GM21529 (cell line): Measurements from ENCODE around the gene MSL3.

Experiments used
- ATAC-seq: cut with Tn5 transposase; IDR thresholded peaks from one replicate; pipeline ENCODE4 v1.9.1; 2021; ENCODE audit not compliant: unreplicated experiment

Gene MSL3

DNA sequence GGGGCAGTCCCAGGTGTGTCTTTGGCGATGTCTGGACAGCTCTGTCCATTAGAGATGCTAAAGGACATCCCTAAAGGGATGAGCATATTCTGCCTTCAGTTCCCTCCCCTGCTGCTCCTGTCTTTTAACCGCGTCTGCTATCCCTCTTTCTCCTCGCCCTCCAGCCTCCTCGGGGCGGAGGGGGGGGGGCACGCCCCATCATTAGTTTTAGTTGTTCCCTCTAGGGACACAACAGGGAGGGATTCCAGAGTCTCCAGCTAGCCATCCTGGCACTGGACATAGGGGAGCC lies 1.1 kb downstream of the MSL3 start:
- ATAC-seq, result no peak

DNA sequence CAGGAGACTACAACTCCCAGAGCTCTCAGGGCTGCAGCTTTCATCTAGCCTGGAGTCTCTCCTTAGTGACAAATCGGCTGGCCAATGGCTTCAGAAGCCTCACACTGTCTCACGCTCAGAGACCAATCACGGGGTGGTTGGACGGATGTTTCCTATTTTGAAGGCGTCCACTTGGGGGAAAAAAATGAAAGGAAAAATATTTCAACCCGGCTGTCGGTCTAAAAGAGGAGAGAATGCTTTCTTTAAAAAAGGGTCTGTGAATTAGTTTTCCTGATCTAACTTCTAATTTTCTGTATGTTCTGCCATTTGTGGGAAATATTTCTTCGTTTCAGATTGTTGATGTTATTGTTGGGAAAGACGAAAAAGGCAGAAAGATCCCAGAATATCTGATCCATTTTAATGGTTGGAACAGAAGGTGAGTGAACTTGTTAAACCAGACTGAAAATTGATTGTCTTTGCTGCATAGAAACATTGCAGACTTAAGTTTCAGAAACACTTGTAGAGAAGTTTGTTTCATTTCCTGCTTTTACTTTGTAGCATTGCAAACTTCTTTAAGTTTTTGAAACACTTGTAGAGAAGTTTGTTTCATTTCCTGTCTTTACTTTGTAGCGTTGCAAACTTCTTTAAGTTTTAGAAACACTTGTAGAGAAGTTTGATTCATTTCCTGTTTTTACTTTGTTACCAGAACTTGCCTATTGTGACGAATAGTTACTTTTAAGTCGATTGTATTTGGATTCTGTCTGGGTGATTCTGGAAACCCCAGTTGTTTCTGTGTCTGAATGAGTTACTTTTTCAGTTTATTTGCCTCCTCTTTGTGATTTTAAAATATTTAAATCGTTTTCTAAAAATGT lies 1.6 kb downstream of the MSL3 start:
- peak; percentile 75 for ATAC-seq

DNA sequence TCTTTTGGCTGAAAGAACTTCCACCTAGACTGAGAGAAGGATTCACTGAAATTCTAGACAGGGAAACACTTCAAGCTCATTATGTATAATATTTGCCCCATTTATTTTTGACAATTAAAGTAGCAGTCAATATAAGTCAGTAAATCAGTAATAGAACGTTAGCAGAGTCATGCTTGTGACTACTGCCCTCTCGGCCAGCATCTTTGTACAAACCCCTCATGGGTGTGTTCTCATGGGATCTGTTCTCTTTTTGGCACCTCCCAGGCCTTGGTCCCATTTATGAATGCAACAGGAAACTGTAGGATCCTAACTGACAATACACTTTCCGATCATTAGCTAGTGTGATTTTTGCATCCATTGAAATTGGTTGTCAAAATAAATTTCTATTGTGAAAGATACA lies 2.9 kb downstream of the MSL3 start:
- no peak for ATAC-seq

DNA sequence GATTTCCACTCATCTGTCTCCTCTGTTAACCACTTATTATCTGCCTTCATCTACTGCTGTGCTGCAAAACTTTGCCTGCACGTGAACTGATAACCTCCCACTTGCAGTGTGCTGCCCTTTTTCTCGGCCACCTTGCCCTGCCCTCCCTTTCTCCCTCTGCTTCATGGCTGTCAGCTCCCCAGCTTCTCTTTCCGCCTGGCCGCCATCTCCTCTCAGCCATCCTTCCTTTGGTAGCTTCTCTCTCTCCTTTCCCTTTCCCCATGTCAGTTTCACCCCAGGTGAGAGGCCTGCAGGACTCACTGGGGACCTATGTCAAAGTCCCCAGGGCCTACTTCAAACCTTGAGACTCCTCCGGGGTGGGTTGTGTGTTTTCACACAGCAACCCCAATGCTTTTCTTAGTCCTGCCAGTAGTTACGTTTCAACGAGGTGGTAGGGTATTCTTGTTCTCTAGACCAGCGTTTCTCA lies 6.6 kb downstream of the MSL3 start:
- no peak for ATAC-seq

DNA sequence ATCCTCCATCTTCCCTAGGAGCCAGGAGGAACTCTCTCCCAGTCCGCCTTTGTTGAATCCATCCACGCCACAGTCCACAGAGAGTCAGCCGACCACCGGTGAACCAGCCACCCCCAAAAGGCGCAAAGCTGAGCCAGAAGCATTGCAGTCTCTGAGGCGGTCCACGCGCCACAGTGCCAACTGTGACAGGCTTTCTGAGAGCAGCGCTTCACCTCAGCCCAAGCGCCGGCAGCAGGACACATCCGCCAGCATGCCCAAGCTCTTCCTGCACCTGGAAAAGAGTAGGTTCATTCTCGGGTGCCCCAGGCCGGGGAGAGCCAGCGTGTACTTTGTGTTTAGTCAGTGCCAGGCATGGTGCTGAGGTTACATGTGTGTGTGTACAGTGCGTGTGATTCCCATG lies 7.4 kb downstream of the MSL3 start:
- ATAC-seq, result no peak

DNA sequence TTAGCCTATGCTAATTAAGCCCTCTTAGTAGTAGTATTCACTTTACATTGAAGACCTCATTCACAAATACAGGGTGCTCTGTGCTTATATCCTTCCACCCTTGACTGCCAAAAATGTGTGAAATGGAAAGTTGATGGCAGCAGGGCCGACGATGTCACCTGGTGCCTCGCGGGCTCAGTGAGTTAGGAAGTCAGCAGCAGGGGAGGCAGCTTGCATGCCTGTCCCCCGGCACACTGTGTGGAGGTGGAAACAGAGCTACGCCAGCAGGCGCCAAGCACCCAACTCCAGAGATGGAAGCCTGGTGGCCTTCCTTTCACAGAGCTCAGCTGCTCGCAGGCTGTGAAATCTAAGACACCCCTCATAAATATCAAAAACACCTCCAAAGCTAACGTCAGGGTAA lies 8.4 kb downstream of the MSL3 start:
- no peak for ATAC-seq

DNA sequence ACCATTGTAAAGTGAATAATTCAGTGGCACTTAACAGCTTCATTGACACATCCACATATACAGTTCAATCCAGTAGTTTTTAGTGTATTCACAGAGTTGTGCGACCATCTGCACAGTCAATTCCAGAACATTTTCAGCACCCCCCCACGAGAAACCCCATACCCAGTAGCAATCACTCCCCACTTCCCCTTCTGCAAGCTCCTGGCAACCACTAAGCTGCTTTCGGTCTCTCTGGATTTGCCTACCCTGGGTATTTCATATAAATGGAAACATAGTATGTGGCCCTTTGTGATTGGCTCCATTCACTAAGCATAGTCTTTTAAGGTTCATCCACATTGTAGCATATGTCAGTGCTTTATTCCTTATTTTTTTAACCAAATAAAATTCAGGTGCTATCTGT lies 10.0 kb downstream of the MSL3 start:
- peak; percentile 67 for ATAC-seq

DNA sequence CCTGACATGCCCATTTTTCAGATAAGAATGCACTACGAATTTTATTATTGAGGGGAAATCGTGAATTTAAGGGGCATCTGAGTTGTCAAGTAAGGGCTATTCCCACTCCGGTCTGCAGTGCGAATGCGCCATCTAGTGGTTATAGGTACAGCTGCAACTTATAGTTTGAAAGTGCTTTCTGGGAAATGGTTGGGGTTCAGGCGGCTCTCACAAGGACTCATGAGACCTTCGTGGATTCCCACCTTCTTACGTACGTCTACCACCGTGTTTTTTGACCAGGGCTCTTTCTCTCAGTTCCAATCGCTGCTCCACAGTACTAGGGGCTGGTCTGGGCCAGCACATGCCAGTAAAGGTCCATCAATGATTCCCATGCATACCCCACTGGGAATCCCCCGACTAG lies 12.3 kb downstream of the MSL3 start:
- peak; percentile 73 for ATAC-seq

DNA sequence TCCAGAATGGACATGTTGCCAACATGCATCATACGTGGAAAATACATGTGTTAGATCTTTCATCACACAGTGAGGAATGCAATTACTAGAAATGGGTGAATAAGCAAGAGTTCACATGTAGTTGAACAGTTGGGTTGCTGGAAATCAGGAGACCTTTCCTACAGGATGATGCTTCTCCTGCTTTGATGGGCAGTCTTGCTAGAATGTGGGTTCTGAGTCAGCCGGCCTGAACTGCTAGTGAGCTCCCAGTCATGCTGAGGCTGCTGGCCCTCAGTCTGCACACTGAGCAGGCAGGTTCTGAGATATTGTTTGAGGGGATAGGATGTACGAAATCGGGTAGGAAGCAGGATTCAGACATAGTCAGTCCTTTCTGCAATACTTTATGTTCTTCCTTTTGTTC lies 20.2 kb downstream of the MSL3 start:
- ATAC-seq, result no peak

DNA sequence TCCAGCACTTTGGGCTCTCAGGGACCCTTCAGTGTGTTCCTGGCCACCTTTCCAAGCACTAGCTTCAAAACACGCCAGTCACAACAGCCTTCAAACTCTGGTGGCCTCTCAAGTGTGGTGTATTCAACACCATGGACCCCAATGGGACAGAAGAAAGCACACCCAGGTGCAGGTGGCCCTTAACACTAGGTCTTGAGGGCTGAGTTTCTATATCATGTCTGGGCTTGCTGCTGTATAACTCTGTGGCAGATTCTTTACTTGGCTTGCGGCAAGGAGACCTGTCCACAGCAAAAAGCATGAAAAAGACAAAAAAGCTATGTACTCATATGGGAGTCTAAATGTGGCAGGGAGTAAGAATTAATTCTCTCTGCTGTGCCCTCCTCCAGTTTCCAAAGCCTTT lies 23.1 kb downstream of the MSL3 start:
- ATAC-seq, result no peak

DNA sequence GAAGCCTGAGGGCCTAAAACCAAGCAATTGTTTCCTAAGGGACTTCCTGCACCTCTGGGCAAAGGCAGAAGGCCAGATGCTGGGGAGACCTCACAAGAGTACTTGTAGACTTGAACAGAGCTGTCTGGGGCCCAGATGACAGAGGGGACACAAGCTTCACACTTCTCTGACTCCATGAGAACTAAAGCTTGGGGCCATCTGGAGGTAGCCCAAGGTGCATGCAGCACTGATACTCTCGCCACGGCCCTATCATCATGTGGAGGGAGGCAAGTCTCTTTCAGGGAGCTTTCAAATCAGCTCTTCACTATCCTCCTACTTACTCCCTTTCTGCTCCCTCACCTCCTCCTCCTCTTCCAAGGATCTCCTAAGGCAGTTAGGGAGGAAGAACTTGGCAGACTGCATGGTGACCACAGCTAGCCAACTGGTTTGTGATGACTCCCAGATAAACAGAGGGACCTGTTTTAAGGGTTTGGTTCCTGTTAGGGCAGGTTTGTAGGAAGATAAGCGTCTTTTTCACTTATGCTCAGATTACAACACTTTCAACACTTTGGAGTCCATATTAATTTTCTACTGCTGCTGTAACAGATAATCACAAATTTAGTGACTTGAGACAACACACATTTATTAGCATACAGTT lies 23.8 kb downstream of the MSL3 start:
- no peak for ATAC-seq

DNA sequence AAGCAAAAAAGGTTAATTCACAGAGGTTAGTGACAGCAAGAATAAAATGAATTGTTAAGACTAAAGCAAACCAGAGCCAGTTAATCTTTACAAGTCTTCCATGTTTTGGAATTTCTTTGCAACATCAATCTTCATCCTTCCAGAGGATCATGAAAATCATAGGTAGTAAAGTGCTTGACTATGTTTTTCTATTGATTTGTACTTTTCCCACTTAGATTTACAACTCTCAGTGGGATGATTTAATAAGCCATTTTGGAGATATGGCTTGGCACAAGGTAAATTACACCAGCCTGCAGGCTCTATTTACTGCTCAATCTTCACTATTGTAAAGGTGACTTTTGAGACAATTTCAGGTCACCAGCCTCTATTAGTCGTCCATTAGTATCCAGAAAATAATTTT lies 26.5 kb downstream of the MSL3 start:
- no peak for ATAC-seq

DNA sequence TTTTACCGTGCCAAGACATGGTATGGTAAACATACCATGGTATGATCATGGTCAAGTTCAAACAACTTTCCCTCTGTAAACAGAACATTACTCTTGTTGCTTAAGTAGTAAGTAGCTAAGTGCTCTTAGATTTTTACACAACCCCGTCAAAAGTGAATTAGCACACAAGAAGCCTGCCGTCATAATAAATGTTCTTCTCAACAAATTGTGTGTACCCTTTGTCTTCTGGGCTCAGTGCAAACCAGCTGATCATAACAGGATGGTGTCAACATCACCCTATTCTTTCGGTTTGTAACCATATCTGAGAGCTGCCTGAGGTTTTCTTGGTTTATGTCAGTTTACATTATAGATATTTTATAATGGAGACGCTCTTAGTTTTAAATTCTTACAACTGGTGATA lies 28.8 kb downstream of the MSL3 start:
- no peak for ATAC-seq

DNA sequence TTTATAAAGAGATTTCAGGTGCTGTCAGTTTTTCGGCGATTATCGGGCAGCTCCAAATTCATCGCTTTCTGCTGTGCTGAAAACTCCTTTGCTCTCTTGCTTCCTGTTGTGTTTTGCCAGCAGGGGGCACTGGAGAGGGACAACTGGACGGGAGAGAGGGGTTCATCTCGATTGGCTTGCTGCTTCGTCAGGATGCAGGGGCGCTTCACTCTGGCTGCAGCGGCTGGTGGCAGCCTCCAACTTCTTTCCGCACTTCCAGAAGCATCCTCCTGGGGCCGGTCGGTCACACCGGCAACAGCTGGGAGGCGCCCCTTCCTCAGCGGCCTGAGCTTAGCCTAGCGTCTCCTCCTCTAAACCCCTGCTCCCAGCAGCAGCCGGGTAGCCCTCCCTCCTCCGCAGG lies 29.5 kb downstream of the MSL3 start:
- peak; percentile 39 for ATAC-seq

DNA sequence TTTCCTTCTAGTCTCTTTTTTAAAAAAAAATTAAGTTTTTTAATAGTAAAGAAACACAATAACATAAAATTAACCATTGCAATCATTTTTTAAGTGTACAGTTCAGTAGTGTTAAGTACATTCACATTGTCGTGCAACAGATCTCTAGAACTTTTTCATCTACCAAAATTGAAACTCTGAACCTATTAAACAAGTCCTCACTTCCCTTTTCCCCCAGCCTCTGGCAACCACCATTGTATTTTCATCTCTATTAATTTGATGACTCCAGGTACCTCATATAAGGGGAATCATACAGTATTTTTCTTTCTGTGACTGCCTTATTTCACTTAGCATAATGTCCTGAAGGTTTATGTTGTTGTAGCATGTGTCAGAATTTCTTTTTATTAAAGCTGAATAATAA lies 31.8 kb downstream of the MSL3 start:
- ATAC-seq, result peak; percentile 35

DNA sequence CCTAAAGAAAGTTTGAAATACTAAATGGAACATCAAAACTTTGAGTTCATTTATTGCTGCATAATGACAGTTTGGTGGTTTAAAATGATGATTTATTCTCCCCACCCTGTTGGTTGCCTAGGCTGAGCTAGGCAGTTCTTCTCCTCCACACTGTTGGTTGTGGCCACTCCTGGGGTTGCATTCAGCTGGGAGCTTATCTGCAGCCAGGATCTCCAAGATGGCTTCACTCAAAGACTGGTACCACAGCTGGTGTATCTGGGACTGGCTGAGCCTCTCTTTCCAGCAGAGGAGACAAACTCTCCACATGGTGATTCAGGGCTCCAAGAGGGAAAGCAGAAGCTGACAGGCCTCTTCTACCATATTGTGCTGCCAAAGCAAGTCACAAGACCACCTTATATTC lies 33.1 kb downstream of the MSL3 start:
- no peak for ATAC-seq

DNA sequence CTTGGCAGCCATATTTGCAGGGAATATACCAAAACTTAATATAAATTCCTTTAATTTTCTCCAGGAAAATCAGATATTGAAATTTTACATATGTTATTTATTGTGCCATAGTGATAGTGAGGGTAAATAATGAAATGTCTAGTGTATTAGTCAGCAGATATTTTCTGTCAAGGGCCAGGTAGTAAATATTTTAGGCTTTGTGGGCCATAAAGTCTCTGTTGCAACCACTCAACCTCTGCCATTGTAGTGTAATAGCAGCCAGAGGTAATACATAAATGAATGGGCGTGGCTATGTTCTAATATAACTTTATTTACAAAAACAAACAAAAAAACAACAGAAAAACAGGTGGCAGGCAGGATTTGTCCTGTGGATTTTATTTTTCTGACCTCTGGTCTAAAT lies 33.5 kb downstream of the MSL3 start:
- ATAC-seq, result no peak

DNA sequence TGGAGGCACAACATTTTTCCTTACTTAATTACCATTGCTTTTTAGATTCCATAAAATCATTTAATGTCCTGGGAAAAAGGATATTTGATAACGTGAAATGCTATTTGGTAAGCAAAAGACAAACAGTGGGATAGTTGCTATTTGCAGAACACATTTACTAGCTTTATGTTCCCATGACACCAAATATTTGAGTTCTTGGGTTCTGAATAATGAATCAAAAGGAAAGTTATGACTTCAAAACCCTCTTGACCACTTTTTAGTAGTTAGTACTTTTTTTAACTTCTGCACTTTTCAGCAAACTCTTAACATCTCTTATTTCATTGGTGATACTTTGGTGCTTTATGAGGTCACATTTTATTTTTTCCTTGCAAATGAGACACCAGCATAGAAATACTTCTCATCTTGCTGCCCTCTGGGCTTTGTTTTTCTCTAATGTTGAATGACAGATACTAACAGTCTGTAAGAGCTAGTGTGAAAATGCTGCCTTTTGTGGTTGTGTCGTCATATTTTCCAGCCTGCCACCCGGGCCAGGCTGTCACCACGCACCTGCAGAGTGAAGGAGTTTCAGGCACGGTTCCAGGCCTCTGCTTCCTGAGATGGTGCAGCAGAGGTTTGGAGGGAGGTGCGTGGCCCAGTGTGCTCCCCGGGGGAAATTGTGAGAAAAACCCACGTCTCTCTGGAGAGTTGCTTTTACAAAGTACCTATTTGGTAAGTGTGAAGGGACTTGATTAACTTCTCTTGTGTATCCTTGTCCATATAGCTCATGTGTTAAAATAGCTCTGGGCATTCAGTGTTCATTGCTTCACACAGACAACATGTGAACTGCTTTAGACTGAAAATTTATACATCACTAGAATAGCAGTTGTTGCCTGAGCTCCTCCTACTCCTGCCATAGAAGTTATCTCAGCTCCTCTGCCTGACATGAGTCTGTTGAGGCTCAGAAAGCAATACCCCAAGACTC lies 34.7 kb downstream of the MSL3 start:
- ATAC-seq, result peak; percentile 88

DNA sequence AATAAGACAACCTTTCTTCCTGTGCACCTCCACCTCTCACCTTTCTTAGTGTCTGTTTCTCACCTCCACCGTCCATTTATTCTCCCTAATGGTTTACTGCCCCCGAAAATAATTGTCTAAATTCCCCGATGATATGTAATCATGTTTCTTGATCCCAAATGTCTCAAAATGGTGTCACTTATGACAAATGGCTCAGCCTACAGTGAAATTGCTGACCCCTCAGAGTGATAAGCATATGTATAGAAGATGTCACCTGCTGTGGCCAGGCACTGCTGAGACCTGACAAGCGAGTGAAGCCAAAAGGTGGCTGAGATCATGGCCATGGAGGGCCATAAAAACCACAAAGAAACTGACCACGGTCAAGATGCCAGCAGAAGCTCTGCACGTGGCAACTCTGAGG lies 35.7 kb downstream of the MSL3 start:
- ATAC-seq, result no peak

DNA sequence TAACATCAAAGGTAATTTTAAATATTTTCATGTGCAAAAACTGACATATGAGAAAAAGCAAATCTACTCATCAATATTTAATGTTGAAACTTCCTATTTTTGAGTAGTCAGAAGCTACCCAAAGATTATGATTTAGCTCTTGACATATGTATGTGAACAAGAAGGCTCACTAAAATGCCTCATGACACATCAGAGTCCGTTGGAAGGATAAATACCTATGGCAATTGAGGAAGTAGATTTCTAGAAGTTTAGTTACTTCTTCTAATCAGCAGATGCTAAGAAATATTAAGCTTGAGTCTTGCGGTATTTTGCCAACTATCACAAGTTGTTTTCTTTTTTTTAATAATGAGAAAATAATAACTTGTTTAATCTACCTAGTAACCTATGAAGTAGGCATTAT lies 55.3 kb downstream of the MSL3 start:
- no peak for ATAC-seq
